Measurements from ENCODE around the gene PPIA.

DNA sequence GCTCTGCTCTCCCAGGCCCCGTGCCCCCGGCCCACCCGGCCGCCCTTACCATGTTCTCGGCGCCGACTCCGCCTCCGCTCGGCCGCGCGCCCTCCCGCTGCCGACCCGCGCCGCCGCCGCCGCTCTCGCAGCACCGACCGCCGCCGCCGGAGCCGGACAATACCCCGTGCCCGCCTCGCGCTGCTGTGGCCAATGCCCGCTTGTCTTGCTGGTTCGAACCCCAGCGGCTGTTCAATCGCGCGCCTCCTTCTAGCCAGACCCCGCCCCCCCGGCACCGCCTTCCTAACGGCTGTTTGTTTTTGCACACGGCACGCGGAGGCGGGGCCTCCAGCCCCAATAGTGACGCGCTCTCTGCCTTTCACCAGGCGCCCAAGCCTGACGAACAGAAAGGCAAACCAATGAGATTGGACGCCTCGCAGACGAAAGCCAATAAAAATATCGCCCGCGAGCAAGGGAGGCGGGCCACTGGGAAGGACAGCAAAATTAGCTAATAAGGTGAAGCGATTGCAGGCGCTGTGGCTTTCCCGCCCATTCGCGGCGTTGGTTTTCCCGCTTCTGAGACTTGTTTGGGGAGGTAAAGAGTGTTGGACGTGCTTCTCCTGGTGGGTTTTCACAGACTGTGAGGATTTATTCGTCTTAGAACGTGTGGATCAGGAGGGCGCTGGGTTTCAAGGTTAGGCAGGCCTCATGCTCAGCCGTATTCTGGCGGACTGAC, 51.6 kb downstream of the PPIA start, which contains the start of gene H2AZ2:
- TF ChIP-seq, protein P1, sequence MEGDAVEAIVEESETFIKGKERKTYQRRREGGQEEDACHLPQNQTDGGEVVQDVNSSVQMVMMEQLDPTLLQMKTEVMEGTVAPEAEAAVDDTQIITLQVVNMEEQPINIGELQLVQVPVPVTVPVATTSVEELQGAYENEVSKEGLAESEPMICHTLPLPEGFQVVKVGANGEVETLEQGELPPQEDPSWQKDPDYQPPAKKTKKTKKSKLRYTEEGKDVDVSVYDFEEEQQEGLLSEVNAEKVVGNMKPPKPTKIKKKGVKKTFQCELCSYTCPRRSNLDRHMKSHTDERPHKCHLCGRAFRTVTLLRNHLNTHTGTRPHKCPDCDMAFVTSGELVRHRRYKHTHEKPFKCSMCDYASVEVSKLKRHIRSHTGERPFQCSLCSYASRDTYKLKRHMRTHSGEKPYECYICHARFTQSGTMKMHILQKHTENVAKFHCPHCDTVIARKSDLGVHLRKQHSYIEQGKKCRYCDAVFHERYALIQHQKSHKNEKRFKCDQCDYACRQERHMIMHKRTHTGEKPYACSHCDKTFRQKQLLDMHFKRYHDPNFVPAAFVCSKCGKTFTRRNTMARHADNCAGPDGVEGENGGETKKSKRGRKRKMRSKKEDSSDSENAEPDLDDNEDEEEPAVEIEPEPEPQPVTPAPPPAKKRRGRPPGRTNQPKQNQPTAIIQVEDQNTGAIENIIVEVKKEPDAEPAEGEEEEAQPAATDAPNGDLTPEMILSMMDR (IDR thresholded peaks at IDR 0.05; ENCODE audit: low read length) = no peak
- TF ChIP-seq EZH2phosphoT487 (IDR thresholded peaks at IDR 0.05; ENCODE audit: low read length) = no peak
